Measurements from ENCODE around the gene ACSL6. TPM values are rescaled to one million over a fixed set of nuclear protein-coding genes. Genes with fewer than 3 reads are reported as not detected.

ACSL6 gene
- total RNA-seq, 1 donor from 2014 or later = under 0.01 TPM

DNA sequence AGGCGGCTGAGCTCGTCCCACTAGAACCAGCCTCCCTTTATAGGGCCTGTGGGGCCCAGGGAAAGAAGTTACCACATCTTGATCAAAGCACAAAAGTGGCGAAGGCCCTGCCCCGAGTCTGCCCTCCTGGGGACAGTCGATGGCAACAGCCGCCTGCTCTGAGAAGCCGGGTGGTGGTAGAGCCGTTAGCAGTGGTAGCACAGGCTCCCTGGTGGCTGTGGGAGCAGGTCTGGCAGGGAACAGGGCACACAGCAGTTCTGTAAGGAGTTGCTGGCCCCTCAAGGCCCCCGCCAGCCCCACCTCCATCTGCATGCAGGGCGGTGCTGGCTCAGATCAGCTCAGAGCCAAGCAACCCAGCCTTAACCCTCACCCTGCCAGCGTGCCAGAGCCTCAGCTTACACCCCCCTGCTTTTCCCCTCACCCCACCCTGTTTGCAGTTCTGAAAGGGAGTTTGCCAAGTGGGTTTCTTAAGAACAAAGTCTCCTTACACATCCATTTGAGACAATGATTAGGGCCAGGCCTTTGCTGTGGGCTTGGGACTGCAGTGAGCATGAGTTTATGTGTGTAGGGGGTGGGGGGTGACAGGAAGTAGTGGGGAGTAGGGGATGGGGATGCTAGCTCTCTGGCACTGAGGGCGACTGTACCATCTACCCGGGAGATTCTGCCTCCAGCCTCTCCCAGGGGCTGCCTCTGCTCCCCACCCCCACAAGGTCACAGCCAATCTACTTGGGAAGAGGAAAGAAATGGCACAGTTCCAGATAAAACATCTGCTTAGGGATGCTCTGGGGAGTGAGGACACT lies 11.8 kb downstream of the ACSL6 start:
- no peak for DNase-seq (ENCODE audit: low read depth)
- TF ChIP-seq, protein P1, sequence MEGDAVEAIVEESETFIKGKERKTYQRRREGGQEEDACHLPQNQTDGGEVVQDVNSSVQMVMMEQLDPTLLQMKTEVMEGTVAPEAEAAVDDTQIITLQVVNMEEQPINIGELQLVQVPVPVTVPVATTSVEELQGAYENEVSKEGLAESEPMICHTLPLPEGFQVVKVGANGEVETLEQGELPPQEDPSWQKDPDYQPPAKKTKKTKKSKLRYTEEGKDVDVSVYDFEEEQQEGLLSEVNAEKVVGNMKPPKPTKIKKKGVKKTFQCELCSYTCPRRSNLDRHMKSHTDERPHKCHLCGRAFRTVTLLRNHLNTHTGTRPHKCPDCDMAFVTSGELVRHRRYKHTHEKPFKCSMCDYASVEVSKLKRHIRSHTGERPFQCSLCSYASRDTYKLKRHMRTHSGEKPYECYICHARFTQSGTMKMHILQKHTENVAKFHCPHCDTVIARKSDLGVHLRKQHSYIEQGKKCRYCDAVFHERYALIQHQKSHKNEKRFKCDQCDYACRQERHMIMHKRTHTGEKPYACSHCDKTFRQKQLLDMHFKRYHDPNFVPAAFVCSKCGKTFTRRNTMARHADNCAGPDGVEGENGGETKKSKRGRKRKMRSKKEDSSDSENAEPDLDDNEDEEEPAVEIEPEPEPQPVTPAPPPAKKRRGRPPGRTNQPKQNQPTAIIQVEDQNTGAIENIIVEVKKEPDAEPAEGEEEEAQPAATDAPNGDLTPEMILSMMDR (IDR thresholded peaks at IDR 0.05; ENCODE audit: insufficient read depth, low read length, poor library complexity, severe bottlenecking) = no peak
- Histone ChIP-seq H3K4me3 (ENCODE audit: low read depth, low read length) (no peak overlapping the region), H3K36me3 (ENCODE audit: control insufficient read depth, insufficient read depth, low read length) (no peaks in the 10 kb centered on the region), H3K27me3 (ENCODE audit: control insufficient read depth, insufficient read depth, low read length) (no peaks in the 10 kb centered on the region)

DNA sequence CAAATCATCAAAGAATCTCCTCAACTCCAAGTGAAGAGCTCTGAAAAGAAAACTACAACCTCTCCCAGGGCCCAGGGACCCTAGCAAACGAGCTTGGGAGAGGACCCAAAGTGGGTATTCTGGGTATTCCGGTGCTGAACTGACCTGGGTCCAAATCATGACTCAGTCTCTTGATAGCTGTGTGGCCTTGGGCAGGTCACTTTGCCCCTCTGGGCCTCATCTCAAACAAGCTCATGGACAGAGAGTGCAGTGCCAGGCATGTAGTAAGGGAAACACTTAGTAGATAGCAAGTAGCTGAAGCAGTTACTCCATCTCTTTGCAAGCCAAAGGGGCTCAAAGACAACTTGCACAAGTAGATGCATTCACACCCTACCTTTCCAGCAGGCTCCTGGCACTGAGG lies 12.4 kb downstream of the ACSL6 start:
- no peaks in the 10 kb centered on the region for H3K27me3 ChIP-seq (ENCODE audit: control insufficient read depth, insufficient read depth, low read length)
- TF ChIP-seq, protein P1 (IDR thresholded peaks at IDR 0.05; ENCODE audit: insufficient read depth, low read length, poor library complexity, severe bottlenecking) = no peak
- H3K4me3 ChIP-seq (ENCODE audit: low read depth, low read length) = no peak overlapping the region
- no peaks in the 10 kb centered on the region for H3K36me3 ChIP-seq (ENCODE audit: control insufficient read depth, insufficient read depth, low read length)
- no peak for DNase-seq (ENCODE audit: low read depth)

DNA sequence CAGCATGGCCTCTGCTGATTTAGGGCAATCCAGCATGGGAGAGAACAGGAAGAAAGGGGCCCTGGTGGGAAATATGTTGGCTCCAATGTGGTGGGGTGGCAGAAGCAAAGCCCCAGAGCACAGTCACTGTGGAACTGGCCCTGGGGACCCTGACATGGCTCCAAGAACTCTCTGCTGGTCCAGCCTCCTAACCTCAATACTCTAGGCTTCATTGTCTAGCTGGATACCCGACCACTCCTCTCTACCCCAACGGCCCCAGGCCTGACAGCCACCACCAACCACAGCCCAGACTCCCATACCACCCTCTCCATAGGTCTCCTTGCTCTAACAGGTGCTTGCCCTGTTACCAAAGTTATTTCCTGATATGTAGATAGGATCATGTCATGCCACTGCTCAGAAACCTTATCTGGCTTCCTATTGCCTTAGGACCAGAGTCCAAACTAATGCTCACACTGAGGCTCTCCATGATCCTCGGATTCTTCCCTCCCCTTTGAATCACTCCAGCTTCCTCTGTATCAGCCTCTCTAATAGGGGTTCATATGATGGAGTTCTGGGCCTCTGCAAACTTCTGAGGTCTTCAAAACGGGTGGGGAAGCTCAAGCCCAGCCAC lies 12.9 kb downstream of the ACSL6 start:
- TF ChIP-seq, protein P1 (IDR thresholded peaks at IDR 0.05; ENCODE audit: insufficient read depth, low read length, poor library complexity, severe bottlenecking) = no peak
- DNase-seq (ENCODE audit: low read depth) = no peak
- H3K4me3 ChIP-seq (ENCODE audit: low read depth, low read length) = no peak overlapping the region
- no peaks in the 10 kb centered on the region for H3K36me3 ChIP-seq (ENCODE audit: control insufficient read depth, insufficient read depth, low read length)
- no peaks in the 10 kb centered on the region for H3K27me3 ChIP-seq (ENCODE audit: control insufficient read depth, insufficient read depth, low read length)

DNA sequence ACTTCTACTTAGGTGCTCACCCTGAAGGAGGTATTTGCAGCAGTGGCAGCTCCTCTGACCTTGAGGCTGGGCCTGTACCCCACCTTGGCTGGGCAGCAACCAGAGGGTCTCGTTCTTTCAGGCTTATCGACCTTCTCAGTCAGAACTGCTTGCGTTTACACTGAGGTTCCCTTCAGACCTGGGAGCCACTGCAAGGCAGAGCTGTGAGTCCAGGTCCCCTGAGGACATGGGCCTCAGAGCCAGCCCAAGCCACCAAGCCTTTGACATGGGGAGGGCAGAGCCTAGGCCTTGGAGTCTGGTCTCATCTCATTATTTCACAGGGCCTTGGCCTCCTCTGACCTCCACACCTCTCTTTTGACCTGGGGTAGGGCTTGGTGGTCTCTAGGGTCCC lies 13.7 kb downstream of the ACSL6 start:
- DNase-seq (ENCODE audit: low read depth) = no peak
- H3K27me3 ChIP-seq (ENCODE audit: control insufficient read depth, insufficient read depth, low read length) = no peaks in the 10 kb centered on the region
- no peaks in the 10 kb centered on the region for H3K36me3 ChIP-seq (ENCODE audit: control insufficient read depth, insufficient read depth, low read length)
- TF ChIP-seq, protein P1 (IDR thresholded peaks at IDR 0.05; ENCODE audit: insufficient read depth, low read length, poor library complexity, severe bottlenecking) = no peak
- no peak overlapping the region for H3K4me3 ChIP-seq (ENCODE audit: low read depth, low read length)

DNA sequence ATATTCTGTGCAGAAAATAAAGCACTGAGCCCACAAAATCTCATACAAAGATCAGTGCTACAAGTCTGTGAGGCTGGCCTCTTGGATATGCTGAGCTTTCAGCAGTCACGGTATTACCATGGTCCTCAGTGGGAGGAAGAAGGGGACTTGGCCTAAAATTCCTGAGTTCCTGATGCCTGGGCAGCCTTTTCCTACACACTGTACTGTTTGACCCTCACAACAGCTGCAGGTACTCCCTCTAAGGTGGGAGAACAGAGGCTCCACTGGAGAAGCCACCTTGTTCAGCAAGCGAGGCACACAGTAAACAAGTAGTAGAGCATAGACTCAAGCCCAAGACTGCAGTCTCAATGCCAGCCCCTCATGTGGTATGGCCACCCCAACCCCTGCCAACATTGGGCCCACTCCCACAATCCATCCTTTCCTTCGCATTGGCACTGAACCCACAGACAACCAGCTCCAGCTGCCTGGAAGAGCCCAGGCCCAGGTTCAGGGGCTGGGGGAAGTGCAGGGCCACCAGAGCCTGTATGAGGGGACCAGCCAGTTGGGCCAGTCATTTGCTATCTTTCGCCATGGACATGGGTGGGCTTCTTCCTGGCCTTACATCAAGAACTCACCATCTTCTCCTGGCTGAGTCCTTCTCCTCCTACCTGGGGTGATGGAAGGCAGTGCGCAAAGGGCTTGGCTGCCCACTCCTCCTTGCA lies 14.3 kb downstream of the ACSL6 start:
- Histone ChIP-seq H3K27me3 (ENCODE audit: control insufficient read depth, insufficient read depth, low read length) (no peaks in the 10 kb centered on the region), H3K36me3 (ENCODE audit: control insufficient read depth, insufficient read depth, low read length) (no peaks in the 10 kb centered on the region), H3K4me3 (ENCODE audit: low read depth, low read length) (no peak overlapping the region)
- TF ChIP-seq, protein P1 (IDR thresholded peaks at IDR 0.05; ENCODE audit: insufficient read depth, low read length, poor library complexity, severe bottlenecking) = no peak
- DNase-seq (ENCODE audit: low read depth) = no peak
